ENCODE data around the gene LNP1.
A peak's percentile ranks its signal among the peaks of the same experiment; 100 is the strongest.

LNP1 gene

GRCh38 chr3:100384733-100385525 is 16.4 kb upstream of the LNP1 start:
- Mint-ChIP-seq H3K27ac (no peak overlapping the region), H3K36me3 (ENCODE audit: low read depth) (peaks cover 94% of the 10 kb centered on the region), H3K9me3 (peaks cover 3% of the 10 kb centered on the region), H3K27me3 (no peaks in the 10 kb centered on the region), H3K4me1 (ENCODE audit: low read depth) (peaks cover 9% of the 10 kb centered on the region), H3K4me3 (no peak overlapping the region)
- no peak for DNase-seq

DNA sequence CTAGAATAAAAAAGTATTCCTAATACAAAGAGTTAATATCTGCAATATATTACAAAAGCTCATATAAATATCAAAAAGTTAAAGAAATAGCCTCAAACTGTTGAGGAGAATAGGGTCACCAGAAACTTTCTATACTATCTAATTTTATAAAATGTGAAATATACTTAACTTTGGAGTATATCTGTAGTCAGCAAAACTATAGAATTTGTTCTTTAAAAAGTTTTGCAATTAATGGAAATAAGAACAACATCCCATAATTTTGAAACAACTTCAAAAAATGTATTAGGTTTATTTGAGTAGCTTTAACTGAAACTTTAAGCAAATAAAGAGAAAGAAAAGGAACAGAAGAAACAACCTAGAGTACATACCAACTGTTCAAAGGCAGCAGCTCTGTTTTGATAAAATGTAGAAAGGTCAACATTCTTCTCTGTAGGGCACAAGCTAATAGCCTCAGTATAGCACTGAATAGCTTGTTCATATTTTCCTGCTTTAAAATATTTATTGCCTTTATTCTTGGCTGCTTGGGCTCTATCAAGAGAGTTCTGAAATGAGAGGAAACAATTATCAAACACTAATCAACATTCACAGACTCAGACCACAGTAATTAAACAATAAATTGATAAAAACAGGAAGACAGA is 14.8 kb upstream of the LNP1 start:
- Mint-ChIP-seq H3K27me3 (no peaks in the 10 kb centered on the region), H3K27ac (peak overlapping the region; percentile 33), H3K36me3 (ENCODE audit: low read depth) (peaks cover 86% of the 10 kb centered on the region), H3K9me3 (peaks cover 3% of the 10 kb centered on the region), H3K4me3 (no peak overlapping the region), H3K4me1 (ENCODE audit: low read depth) (peaks cover 9% of the 10 kb centered on the region)
- no peak for DNase-seq

- H3K4me1 Mint-ChIP-seq (ENCODE audit: low read depth): peaks cover 20% of the 10 kb centered on the region
- no peak overlapping the region for H3K27ac Mint-ChIP-seq
- H3K4me3 Mint-ChIP-seq: no peak overlapping the region
These were observed 12.3 kb upstream of the LNP1 start for GRCh38 chr3:100389025-100389424.

GRCh38 chr3:100395679-100396431 is 5.5 kb upstream of the LNP1 start:
- H3K9me3 Mint-ChIP-seq: no peaks in the 10 kb centered on the region
- no peak overlapping the region for H3K4me3 Mint-ChIP-seq
- DNase-seq: no peak
- peaks cover 60% of the 10 kb centered on the region for H3K4me1 Mint-ChIP-seq (ENCODE audit: low read depth)
- peak overlapping the region; percentile 74 for H3K27ac Mint-ChIP-seq
- peaks cover 67% of the 10 kb centered on the region for H3K36me3 Mint-ChIP-seq (ENCODE audit: low read depth)
- no peaks in the 10 kb centered on the region for H3K27me3 Mint-ChIP-seq

More at GRCh38 chr3:100389025-100389424, 12.3 kb upstream of the LNP1 start:
- Mint-ChIP-seq H3K27me3 (no peaks in the 10 kb centered on the region), H3K36me3 (ENCODE audit: low read depth) (peaks cover 76% of the 10 kb centered on the region), H3K9me3 (peaks cover 3% of the 10 kb centered on the region)
- no peak for DNase-seq

GRCh38 chr3:100396967-100397366 is 4.4 kb upstream of the LNP1 start:
- Mint-ChIP-seq H3K27ac (peak overlapping the region; percentile 11), H3K4me1 (ENCODE audit: low read depth) (peaks cover 63% of the 10 kb centered on the region), H3K36me3 (ENCODE audit: low read depth) (peaks cover 72% of the 10 kb centered on the region), H3K9me3 (no peaks in the 10 kb centered on the region), H3K27me3 (no peaks in the 10 kb centered on the region), H3K4me3 (no peak overlapping the region)
- DNase-seq: no peak

GRCh38 chr3:100399341-100400071 is 1.8 kb upstream of the LNP1 start:
- peaks cover 72% of the 10 kb centered on the region for H3K4me1 Mint-ChIP-seq (ENCODE audit: low read depth)
- peak overlapping the region; percentile 90 for H3K4me3 Mint-ChIP-seq
- no peaks in the 10 kb centered on the region for H3K9me3 Mint-ChIP-seq

GRCh38 chr3:100400419-100400779 is 940 bp upstream of the LNP1 start:
- Mint-ChIP-seq H3K27ac (peak overlapping the region; percentile 98), H3K27me3 (no peaks in the 10 kb centered on the region), H3K36me3 (ENCODE audit: low read depth) (peaks cover 58% of the 10 kb centered on the region), H3K9me3 (no peaks in the 10 kb centered on the region), H3K4me1 (ENCODE audit: low read depth) (peaks cover 71% of the 10 kb centered on the region), H3K4me3 (peak overlapping the region; percentile 90)
- no peak for DNase-seq

More at GRCh38 chr3:100399341-100400071, 1.8 kb upstream of the LNP1 start:
- Mint-ChIP-seq H3K36me3 (ENCODE audit: low read depth) (peaks cover 59% of the 10 kb centered on the region), H3K27me3 (no peaks in the 10 kb centered on the region), H3K27ac (peak overlapping the region; percentile 98)
- no peak for DNase-seq

GRCh38 chr3:100401674-100402041 is 319 bp downstream of the LNP1 start:
- H3K27me3 Mint-ChIP-seq: no peaks in the 10 kb centered on the region
- H3K4me3 Mint-ChIP-seq: peak overlapping the region; percentile 90
- peak overlapping the region; percentile 98 for H3K27ac Mint-ChIP-seq
- H3K36me3 Mint-ChIP-seq (ENCODE audit: low read depth): peaks cover 51% of the 10 kb centered on the region
- peaks cover 62% of the 10 kb centered on the region for H3K4me1 Mint-ChIP-seq (ENCODE audit: low read depth)
- H3K9me3 Mint-ChIP-seq: no peaks in the 10 kb centered on the region
- DNase-seq: no peak

DNA sequence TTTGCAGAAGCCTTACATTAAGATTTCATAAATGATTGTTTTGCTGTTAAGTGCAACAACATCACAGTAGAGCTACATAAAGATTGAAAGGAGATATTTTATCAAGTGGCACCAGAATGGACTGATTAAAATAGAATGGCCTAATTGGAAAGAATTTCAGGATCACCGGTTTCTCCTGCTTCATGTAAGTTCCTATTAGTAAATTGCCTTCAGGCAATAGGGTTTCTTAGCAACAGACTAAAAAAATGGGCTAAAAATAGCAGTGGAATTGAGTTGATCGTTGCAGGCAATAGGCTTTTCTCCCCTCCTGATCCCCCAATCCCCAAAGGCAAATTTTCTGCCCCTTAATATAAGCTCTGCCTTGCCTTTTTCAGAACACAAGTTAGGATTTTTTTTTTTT is 917 bp downstream of the LNP1 start:
- Mint-ChIP-seq H3K27ac (peak overlapping the region; percentile 98), H3K4me1 (ENCODE audit: low read depth) (peaks cover 56% of the 10 kb centered on the region), H3K36me3 (ENCODE audit: low read depth) (peaks cover 50% of the 10 kb centered on the region), H3K9me3 (peaks cover 2% of the 10 kb centered on the region), H3K27me3 (no peaks in the 10 kb centered on the region), H3K4me3 (peak overlapping the region; percentile 90)
- no peak for DNase-seq

DNA sequence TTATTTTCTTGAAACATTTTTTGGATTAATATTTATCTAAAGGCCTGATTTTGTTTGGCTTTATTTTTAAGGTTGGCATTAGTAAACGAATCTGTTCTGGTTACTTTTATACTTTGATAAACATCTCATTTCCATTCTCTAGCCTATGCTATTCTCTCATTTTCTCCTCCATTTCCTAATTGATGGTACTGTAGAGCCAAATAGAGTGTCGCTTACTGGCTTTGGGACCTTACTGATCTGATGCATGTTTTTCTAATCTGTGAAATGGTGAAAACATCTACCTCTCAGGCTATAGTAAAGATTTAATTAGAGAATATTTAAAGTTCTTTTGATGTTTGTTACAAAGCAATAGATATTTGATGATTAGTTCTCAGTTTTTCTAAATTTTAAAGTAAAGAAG is 1.6 kb downstream of the LNP1 start:
- peak overlapping the region; percentile 90 for H3K4me3 Mint-ChIP-seq
- no peak for DNase-seq
- no peak overlapping the region for H3K27ac Mint-ChIP-seq
- peaks cover 9% of the 10 kb centered on the region for H3K9me3 Mint-ChIP-seq
- no peaks in the 10 kb centered on the region for H3K27me3 Mint-ChIP-seq
- H3K4me1 Mint-ChIP-seq (ENCODE audit: low read depth): peaks cover 52% of the 10 kb centered on the region
- peaks cover 51% of the 10 kb centered on the region for H3K36me3 Mint-ChIP-seq (ENCODE audit: low read depth)

DNA sequence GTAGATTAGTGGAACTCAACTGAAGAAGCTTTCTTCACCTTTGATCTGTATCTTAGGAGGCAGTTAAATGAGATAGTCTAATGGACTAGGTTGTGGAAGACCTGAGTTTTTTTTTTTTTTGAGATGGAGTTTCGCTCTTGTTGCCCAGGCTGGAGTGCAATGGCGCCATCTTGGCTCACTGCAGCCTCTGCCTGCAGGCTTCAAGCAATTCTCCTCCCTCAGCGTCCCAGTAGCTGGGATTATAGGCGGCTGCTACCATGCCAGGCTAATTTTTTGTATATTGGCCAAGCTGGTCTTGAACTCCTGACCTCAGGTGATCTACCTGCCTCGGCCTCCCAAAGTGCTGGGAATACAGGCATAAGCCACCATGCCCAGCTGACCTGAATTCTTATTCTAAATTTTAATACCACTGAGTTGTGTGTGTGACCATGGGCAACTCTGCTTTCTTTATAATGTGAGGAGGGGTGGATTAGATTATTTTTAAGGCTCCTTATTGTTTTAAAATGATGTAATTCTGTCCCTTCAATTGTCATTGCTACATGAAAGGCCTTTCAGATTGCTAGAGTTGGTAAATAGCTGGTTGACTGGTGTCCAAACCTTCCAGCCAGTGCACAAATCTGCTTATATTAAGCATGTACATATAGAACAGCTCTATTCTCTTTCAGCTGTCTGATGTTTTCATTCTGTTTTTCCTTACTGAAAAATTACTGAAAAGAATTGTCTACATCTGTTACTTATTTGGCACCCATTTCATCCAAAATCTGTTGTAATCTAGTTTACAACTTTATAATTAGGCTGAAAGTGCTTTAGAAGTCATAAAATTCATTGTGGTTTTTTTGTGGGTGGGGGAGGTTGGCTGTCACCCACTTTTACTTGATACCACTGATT is 2.3 kb downstream of the LNP1 start:
- Mint-ChIP-seq H3K4me1 (ENCODE audit: low read depth) (peaks cover 46% of the 10 kb centered on the region), H3K4me3 (peak overlapping the region; percentile 90), H3K9me3 (peaks cover 11% of the 10 kb centered on the region), H3K36me3 (ENCODE audit: low read depth) (peaks cover 50% of the 10 kb centered on the region), H3K27me3 (no peaks in the 10 kb centered on the region), H3K27ac (no peak overlapping the region)
- DNase-seq: no peak

- peak overlapping the region; percentile 90 for H3K4me3 Mint-ChIP-seq
- DNase-seq: no peak
- H3K27me3 Mint-ChIP-seq: no peaks in the 10 kb centered on the region
- H3K9me3 Mint-ChIP-seq: peaks cover 11% of the 10 kb centered on the region
- H3K27ac Mint-ChIP-seq: no peak overlapping the region
- peaks cover 48% of the 10 kb centered on the region for H3K36me3 Mint-ChIP-seq (ENCODE audit: low read depth)
- H3K4me1 Mint-ChIP-seq (ENCODE audit: low read depth): peaks cover 42% of the 10 kb centered on the region
These were observed 2.9 kb downstream of the LNP1 start for GRCh38 chr3:100404250-100404548.

DNA sequence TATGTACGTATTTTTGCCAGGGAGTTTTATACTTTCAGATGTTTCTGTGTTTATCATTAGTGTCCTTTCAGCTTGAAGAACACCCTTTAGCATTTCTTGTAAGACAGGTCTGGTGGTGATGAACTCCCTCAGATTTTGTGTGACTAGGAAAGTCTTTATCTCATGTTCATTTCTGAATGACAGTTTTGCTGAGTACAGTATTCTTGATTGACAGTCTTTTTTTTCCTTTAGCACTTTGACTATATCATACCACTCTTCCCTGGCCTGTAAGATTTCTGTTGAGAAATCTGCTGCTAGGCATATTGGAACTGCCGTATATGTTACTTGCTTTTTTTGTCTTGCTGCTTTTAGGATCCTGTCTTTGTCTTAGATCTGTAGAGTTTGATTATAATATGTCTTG is 5.8 kb downstream of the LNP1 start:
- Mint-ChIP-seq H3K27me3 (no peaks in the 10 kb centered on the region), H3K4me3 (no peak overlapping the region), H3K27ac (no peak overlapping the region), H3K36me3 (ENCODE audit: low read depth) (peaks cover 42% of the 10 kb centered on the region), H3K4me1 (ENCODE audit: low read depth) (peaks cover 26% of the 10 kb centered on the region), H3K9me3 (peaks cover 15% of the 10 kb centered on the region)
- DNase-seq: no peak

Measured in activated T-cell treated with anti-CD3 and anti-CD28 coated beads, Interleukin-2, amount 50 U/mL, for 24 hours (primary cell).